Measurements from ENCODE around the gene KIAA1671. TPM values are rescaled to one million over a fixed set of nuclear protein-coding genes. Genes with fewer than 3 reads are reported as not detected.

Gene KIAA1671
- polyA plus RNA-seq, 1 donor from 2014 or later = 3.0 TPM

- Histone ChIP-seq H3K27ac (ENCODE audit: low read length) (no peak overlapping the region), H3K4me2 (ENCODE audit: low read length) (no peak overlapping the region), H3K4me3 (ENCODE audit: low read length) (no peak overlapping the region), H2AFZ (ENCODE audit: low read depth, low read length) (no peak overlapping the region), H3K79me2 (replicated peaks; ENCODE audit: insufficient read depth, low read length) (no peaks in the 10 kb centered on the region), H3K9me3 (ENCODE audit: low read length) (no peaks in the 10 kb centered on the region), H3K9me2 (ENCODE audit: insufficient read depth, low read length) (no peaks in the 10 kb centered on the region), H3K27me3 (ENCODE audit: insufficient read depth, low read depth, low read length) (no peaks in the 10 kb centered on the region), H3K9ac (ENCODE audit: low read length) (no peak overlapping the region), H3F3A (ENCODE audit: insufficient read depth, low read length, poor library complexity, severe bottlenecking) (no peaks in the 10 kb centered on the region), H3K36me3 (ENCODE audit: insufficient read depth, low read length) (no peaks in the 10 kb centered on the region), H4K20me1 (ENCODE audit: insufficient read depth) (no peaks in the 10 kb centered on the region)
- TF ChIP-seq RAD21 (conservative IDR thresholded peaks at IDR 0.05) (no peak), MXI1 (conservative IDR thresholded peaks at IDR 0.05; ENCODE audit: poor library complexity, severe bottlenecking) (no peak), SMC3 (conservative IDR thresholded peaks at IDR 0.05; ENCODE audit: poor library complexity) (no peak), TAF1 (IDR thresholded peaks at IDR 0.05; ENCODE audit: low read depth) (no peak), EZH2 (IDR thresholded peaks at IDR 0.05; ENCODE audit: borderline replicate concordance, insufficient read depth, low read length, poor library complexity, severe bottlenecking) (no peak), EP300 (conservative IDR thresholded peaks at IDR 0.05; ENCODE audit: poor library complexity, severe bottlenecking) (no peak), CTCF (IDR thresholded peaks at IDR 0.05; ENCODE audit: poor library complexity, severe bottlenecking) (no peak), POLR2AphosphoS5 (IDR thresholded peaks at IDR 0.05) (no peak)
- TF ChIP-seq, protein P1, sequence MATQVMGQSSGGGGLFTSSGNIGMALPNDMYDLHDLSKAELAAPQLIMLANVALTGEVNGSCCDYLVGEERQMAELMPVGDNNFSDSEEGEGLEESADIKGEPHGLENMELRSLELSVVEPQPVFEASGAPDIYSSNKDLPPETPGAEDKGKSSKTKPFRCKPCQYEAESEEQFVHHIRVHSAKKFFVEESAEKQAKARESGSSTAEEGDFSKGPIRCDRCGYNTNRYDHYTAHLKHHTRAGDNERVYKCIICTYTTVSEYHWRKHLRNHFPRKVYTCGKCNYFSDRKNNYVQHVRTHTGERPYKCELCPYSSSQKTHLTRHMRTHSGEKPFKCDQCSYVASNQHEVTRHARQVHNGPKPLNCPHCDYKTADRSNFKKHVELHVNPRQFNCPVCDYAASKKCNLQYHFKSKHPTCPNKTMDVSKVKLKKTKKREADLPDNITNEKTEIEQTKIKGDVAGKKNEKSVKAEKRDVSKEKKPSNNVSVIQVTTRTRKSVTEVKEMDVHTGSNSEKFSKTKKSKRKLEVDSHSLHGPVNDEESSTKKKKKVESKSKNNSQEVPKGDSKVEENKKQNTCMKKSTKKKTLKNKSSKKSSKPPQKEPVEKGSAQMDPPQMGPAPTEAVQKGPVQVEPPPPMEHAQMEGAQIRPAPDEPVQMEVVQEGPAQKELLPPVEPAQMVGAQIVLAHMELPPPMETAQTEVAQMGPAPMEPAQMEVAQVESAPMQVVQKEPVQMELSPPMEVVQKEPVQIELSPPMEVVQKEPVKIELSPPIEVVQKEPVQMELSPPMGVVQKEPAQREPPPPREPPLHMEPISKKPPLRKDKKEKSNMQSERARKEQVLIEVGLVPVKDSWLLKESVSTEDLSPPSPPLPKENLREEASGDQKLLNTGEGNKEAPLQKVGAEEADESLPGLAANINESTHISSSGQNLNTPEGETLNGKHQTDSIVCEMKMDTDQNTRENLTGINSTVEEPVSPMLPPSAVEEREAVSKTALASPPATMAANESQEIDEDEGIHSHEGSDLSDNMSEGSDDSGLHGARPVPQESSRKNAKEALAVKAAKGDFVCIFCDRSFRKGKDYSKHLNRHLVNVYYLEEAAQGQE (IDR thresholded peaks at IDR 0.05; ENCODE audit: borderline replicate concordance) = no peak
Measured at GRCh38 chr22:25019427-25020184, 67.1 kb downstream of the KIAA1671 start.

- H2AFZ ChIP-seq (ENCODE audit: low read depth, low read length) = no peak overlapping the region
- no peaks in the 10 kb centered on the region for H3K27me3 ChIP-seq (ENCODE audit: insufficient read depth, low read depth, low read length)
- H3K9me2 ChIP-seq (ENCODE audit: insufficient read depth, low read length) = no peaks in the 10 kb centered on the region
- no peak overlapping the region for H3K27ac ChIP-seq (ENCODE audit: low read length)
- H3K4me2 ChIP-seq (ENCODE audit: low read length) = no peak overlapping the region
- TF ChIP-seq, protein P1 (IDR thresholded peaks at IDR 0.05; ENCODE audit: borderline replicate concordance) = no peak
- no peak overlapping the region for H3K4me3 ChIP-seq (ENCODE audit: low read length)
- no peaks in the 10 kb centered on the region for H3K36me3 ChIP-seq (ENCODE audit: insufficient read depth, low read length)
- H4K20me1 ChIP-seq (ENCODE audit: insufficient read depth) = no peaks in the 10 kb centered on the region
- no peaks in the 10 kb centered on the region for H3K9me3 ChIP-seq (ENCODE audit: low read length)
- H3F3A ChIP-seq (ENCODE audit: insufficient read depth, low read length, poor library complexity, severe bottlenecking) = no peaks in the 10 kb centered on the region
- H3K9ac ChIP-seq (ENCODE audit: low read length) = no peak overlapping the region
- no peaks in the 10 kb centered on the region for H3K79me2 ChIP-seq (replicated peaks; ENCODE audit: insufficient read depth, low read length)
Measured at GRCh38 chr22:25021409-25021808, 68.9 kb downstream of the KIAA1671 start.
